HepG2 (cell line): ENCODE measurements around the gene NTF3. TPM values are rescaled to one million over a fixed set of nuclear protein-coding genes. Genes with fewer than 3 reads are reported as not detected.

Experiments used
- ATAC-seq: fragments of 200-7000 bp; cut with Tn5 transposase; 3 replicates; pipeline ENCODE4 v1.9.1; 2020; ENCODE audit warnings: mild to moderate bottlenecking, moderate library complexity
- BruUV-seq: library from RNA; stranded (reverse); fragments of 400-500 nt; replicated peaks from 2 replicates; lab custom pipeline; 2021; lab: Mats Ljungman, UMichigan
- CTCF ChIA-PET: fragments of 300-600 bp; formaldehyde crosslinking; extraction: SDS; loops from one replicate; lab custom pipeline; 2021; ENCODE audit warnings: low total read pairs, inconsistent platforms, low intra/inter-chr PET ratio; lab: Yijun Ruan, JAX
- POLR2A ChIA-PET: fragments of 350-600 bp; sonication (Branson Sonifier 250); formaldehyde crosslinking; loops from one replicate; lab custom pipeline; 2020; ENCODE audit warnings: antibody characterized with exemption, inconsistent platforms; lab: Yijun Ruan, JAX
- DNase-seq: peaks from one replicate; pipeline ENCODE4 v3.0.0-alpha.2; 2015; ENCODE audit warnings: low spot score
- FAIRE-seq: peaks from 3 replicates; lab custom pipeline; 2011; peaks lifted over from hg19 to GRCh38; lab: Jason Lieb, UNC
- H2AFZ ChIP-seq: one replicate; pipeline ENCODE4 v1.6.1; 2011; ENCODE audit warnings: low read length, inconsistent platforms
- H3K27ac ChIP-seq: fragments of 300-600 bp; 3 replicates; pipeline ENCODE4 v1.8.0; 2011; ENCODE audit warnings: mixed run types, mild to moderate bottlenecking, mixed read lengths, low read length, inconsistent platforms; ENCODE audit not compliant: insufficient read depth; ENCODE audit errors: extremely low read length
- H3K27me3 ChIP-seq, 2 experiments: fragments of 200-600 bp in 1 of 2; 2 replicates in 1 of 2; 3 replicates in 1 of 2; pipeline versions ENCODE4 v1.6.0 to v1.8.0; 2011; ENCODE audit warnings: low read length in 2 of 2, mild to moderate bottlenecking in 2 of 2, moderate library complexity in 2 of 2, inconsistent platforms in 1 of 2; ENCODE audit not compliant: insufficient read depth in 2 of 2, control insufficient read depth in 1 of 2
- H3K36me3 ChIP-seq, 2 experiments: fragments of 200-600 bp in 1 of 2; replicated peaks in 1 of 2; 2 replicates in 1 of 2; 3 replicates in 1 of 2; pipeline versions ENCODE4 v1.5.1 to v1.8.0; 2011; ENCODE audit warnings: low read length in 2 of 2, inconsistent platforms in 1 of 2; ENCODE audit not compliant: insufficient read depth in 2 of 2, control insufficient read depth in 1 of 2
- H3K4me1 ChIP-seq: 2 replicates; pipeline ENCODE4 v1.5.1; 2012; ENCODE audit warnings: low read length, inconsistent platforms; ENCODE audit not compliant: insufficient read depth
- H3K4me2 ChIP-seq: 2 replicates; pipeline ENCODE4 v1.6.0; 2011; ENCODE audit warnings: low read depth, low read length, inconsistent platforms
- H3K4me3 ChIP-seq, 3 experiments: fragments of 200-600 bp in 1 of 3; sonication (generic), shearing (Covaris generic) in 1 of 3; replicated peaks in 1 of 3; 2 replicates each; pipeline ENCODE4 v1.5.1; 2011 to 2016; ENCODE audit warnings: low read length in 3 of 3, inconsistent platforms in 2 of 3, low read depth in 2 of 3, mild to moderate bottlenecking in 2 of 3, control low read depth in 1 of 3, mixed read lengths in 1 of 3; ENCODE audit not compliant: insufficient read depth in 1 of 3
- H3K79me2 ChIP-seq: one replicate; pipeline ENCODE4 v1.6.1; 2011; ENCODE audit warnings: low read length, inconsistent platforms; ENCODE audit not compliant: insufficient read depth
- H3K9ac ChIP-seq: 2 replicates; pipeline ENCODE4 v1.6.0; 2011; ENCODE audit warnings: mild to moderate bottlenecking, low read depth, low read length, inconsistent platforms; ENCODE audit not compliant: insufficient read depth
- H3K9me3 ChIP-seq: 2 replicates; pipeline ENCODE4 v1.5.1; 2012; ENCODE audit warnings: mild to moderate bottlenecking, low read length
- H4K20me1 ChIP-seq: 2 replicates; pipeline ENCODE4 v1.6.0; 2011; ENCODE audit warnings: inconsistent platforms, mild to moderate bottlenecking, low read length, moderate library complexity; ENCODE audit not compliant: insufficient read depth
- ATF7-NPFF ChIP-seq: sonication (generic); formaldehyde crosslinking; IDR thresholded peaks from 2 replicates; pipeline ENCODE4 v1.8.1; 2023; ENCODE audit warnings: mild to moderate bottlenecking, low read depth, missing genetic modification reagents, moderate library complexity
- FOXA3 ChIP-seq: IDR thresholded peaks from 2 replicates; pipeline ENCODE4 v1.6.1; 2016; ENCODE audit warnings: missing genetic modification reagents, missing compliant biosample characterization
- FOXK1 ChIP-seq: sonication (generic); formaldehyde crosslinking; IDR thresholded peaks from 2 replicates; pipeline ENCODE4 v1.4.0; 2020; ENCODE audit warnings: low read depth, missing genetic modification reagents, borderline replicate concordance
- NAIF1 ChIP-seq: sonication (generic); formaldehyde crosslinking; IDR thresholded peaks from 2 replicates; pipeline ENCODE4 v1.5.0; 2020; ENCODE audit warnings: mild to moderate bottlenecking, missing genetic modification reagents, borderline replicate concordance
- RAD51 ChIP-seq: fragments of 450-650 bp; IDR thresholded peaks from 2 replicates; pipeline ENCODE4 v1.6.1; 2016; ENCODE audit warnings: borderline replicate concordance
- SAP130 ChIP-seq: IDR thresholded peaks from 2 replicates; pipeline ENCODE4 v1.6.1; 2016; ENCODE audit warnings: low read depth
- U2AF2 ChIP-seq: fragments of 200-400 bp; formaldehyde crosslinking; IDR thresholded peaks from 2 replicates; pipeline ENCODE4 v1.6.1; 2017; ENCODE audit warnings: low read depth, mild to moderate bottlenecking, low read length
- ZMYM2 ChIP-seq: sonication (generic); formaldehyde crosslinking; IDR thresholded peaks from 2 replicates; pipeline ENCODE4 v1.8.0; 2022; ENCODE audit warnings: mild to moderate bottlenecking, missing genetic modification reagents
- ZNF160 ChIP-seq: sonication (generic); formaldehyde crosslinking; IDR thresholded peaks from 2 replicates; pipeline ENCODE4 v1.8.0; 2022; ENCODE audit warnings: mild to moderate bottlenecking, inconsistent platforms, missing genetic modification reagents
- ZNF292 ChIP-seq: sonication (generic); formaldehyde crosslinking; IDR thresholded peaks from 2 replicates; pipeline ENCODE4 v1.8.1; 2022; ENCODE audit warnings: mild to moderate bottlenecking, low read depth, missing genetic modification reagents, borderline replicate concordance
- WGBS: methylation state at CpG from one replicate; pipeline ENCODE4 v1.1.6; 2017; ENCODE audit warnings: low lambda C conversion rate; 5-methylcytosine and 5-hydroxymethylcytosine counted together
- in situ Hi-C: cut with HindIII; loops from 2 replicates; pipeline ENCODE4 v1.10.0; 2017; ENCODE audit warnings: low pct_unique_long_range_greater_than_20kb; ENCODE audit not compliant: extremely low pct_ligation_motif_present
- intact Hi-C: fragments of 100-400 bp; cut with micrococcal nuclease; formaldehyde crosslinking; loops from one replicate; pipeline ENCODE4 v1.10.0; 2022; ENCODE audit not compliant: unreplicated experiment
- polyA plus RNA-seq, 8 experiments: library from polyadenylated mRNA; depleted of rRNA in 3 of 8; stranded (reverse) in 7 of 8; unstranded in 1 of 8; fragments of >200 nt; fragmentation: Illumina TruSeq in 4 of 8; extraction: Trizol in 4 of 8; gene quantifications; 2 replicates each; pipeline versions ENCODE4 v1.2.1 to v1.2.3, GENCODE V29; 2011 to 2016; ENCODE audit warnings: low read depth in 4 of 8, missing spikeins in 1 of 8, mixed read lengths in 1 of 8; ENCODE audit not compliant: insufficient read depth in 1 of 8
- total RNA-seq, 5 experiments: library from RNA; depleted of rRNA; stranded (reverse); fragments of >200 nt; fragmentation: Illumina TruSeq; extraction: Trizol; gene quantifications; 2 replicates each; pipeline ENCODE4 v1.2.3, GENCODE V29; 2016; ENCODE audit warnings: low read depth in 1 of 5
- TF ChIP-seq, protein P1 (sequence below): IDR thresholded peaks from 2 replicates; pipeline ENCODE4 v1.6.1; 2018; ENCODE audit warnings: missing genetic modification reagents
- TF ChIP-seq, protein P2 (sequence below), 2 experiments: sonication (generic) in 1 of 2; formaldehyde crosslinking in 1 of 2; IDR thresholded peaks; 2 replicates each; pipeline versions ENCODE4 v1.6.1 to v1.9.0; 2014 to 2022; ENCODE audit warnings: antibody characterized with exemption in 1 of 2, borderline replicate concordance in 1 of 2, inconsistent platforms in 1 of 2, low read depth in 1 of 2, missing genetic modification reagents in 1 of 2
- TF ChIP-seq, protein P3 (sequence below): sonication (generic); formaldehyde crosslinking; IDR thresholded peaks from 2 replicates; pipeline ENCODE4 v1.8.1; 2023; ENCODE audit warnings: mild to moderate bottlenecking, missing genetic modification reagents

Gene NTF3
- total and polyA plus RNA-seq, 2 of the 13 experiments (the other 11 are each of a cell fraction or from before 2014, with no cell fraction given) = not detected

GRCh38 chr12:5487948-5488625 lies 56.2 kb downstream of the NTF3 start:
- TF ChIP-seq FOXA3 (no peak), ZNF292 (CRISPR knock-in tag) (no peak), ATF7-NPFF (CRISPR knock-in tag) (no peak), ZNF160 (CRISPR knock-in tag) (no peak), U2AF2 (no peak), RAD51 (no peak), SAP130 (CRISPR knock-in tag) (no peak), NAIF1 (CRISPR knock-in tag) (no peak), FOXK1 (CRISPR knock-in tag) (no peak), ZMYM2 (CRISPR knock-in tag) (no peak)
- TF ChIP-seq, protein P1, sequence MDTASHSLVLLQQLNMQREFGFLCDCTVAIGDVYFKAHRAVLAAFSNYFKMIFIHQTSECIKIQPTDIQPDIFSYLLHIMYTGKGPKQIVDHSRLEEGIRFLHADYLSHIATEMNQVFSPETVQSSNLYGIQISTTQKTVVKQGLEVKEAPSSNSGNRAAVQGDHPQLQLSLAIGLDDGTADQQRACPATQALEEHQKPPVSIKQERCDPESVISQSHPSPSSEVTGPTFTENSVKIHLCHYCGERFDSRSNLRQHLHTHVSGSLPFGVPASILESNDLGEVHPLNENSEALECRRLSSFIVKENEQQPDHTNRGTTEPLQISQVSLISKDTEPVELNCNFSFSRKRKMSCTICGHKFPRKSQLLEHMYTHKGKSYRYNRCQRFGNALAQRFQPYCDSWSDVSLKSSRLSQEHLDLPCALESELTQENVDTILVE (CRISPR knock-in tag) = no peak
- TF ChIP-seq, protein P2, sequence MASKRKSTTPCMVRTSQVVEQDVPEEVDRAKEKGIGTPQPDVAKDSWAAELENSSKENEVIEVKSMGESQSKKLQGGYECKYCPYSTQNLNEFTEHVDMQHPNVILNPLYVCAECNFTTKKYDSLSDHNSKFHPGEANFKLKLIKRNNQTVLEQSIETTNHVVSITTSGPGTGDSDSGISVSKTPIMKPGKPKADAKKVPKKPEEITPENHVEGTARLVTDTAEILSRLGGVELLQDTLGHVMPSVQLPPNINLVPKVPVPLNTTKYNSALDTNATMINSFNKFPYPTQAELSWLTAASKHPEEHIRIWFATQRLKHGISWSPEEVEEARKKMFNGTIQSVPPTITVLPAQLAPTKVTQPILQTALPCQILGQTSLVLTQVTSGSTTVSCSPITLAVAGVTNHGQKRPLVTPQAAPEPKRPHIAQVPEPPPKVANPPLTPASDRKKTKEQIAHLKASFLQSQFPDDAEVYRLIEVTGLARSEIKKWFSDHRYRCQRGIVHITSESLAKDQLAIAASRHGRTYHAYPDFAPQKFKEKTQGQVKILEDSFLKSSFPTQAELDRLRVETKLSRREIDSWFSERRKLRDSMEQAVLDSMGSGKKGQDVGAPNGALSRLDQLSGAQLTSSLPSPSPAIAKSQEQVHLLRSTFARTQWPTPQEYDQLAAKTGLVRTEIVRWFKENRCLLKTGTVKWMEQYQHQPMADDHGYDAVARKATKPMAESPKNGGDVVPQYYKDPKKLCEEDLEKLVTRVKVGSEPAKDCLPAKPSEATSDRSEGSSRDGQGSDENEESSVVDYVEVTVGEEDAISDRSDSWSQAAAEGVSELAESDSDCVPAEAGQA (IDR thresholded peaks at IDR 0.05; ENCODE audit: low read depth) = no peak
- TF ChIP-seq, protein P2 (CRISPR knock-in tag; IDR thresholded peaks at IDR 0.05; ENCODE audit: borderline replicate concordance) = no peak
- TF ChIP-seq, protein P3, sequence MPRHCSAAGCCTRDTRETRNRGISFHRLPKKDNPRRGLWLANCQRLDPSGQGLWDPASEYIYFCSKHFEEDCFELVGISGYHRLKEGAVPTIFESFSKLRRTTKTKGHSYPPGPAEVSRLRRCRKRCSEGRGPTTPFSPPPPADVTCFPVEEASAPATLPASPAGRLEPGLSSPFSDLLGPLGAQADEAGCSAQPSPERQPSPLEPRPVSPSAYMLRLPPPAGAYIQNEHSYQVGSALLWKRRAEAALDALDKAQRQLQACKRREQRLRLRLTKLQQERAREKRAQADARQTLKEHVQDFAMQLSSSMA (CRISPR knock-in tag) = no peak
- ChIA-PET POLR2A (no interaction called here), CTCF (no interaction called here)
- Histone ChIP-seq H3K27ac (no peak overlapping the region), H2AFZ (no peak overlapping the region), H3K4me1 (no peaks in the 10 kb centered on the region), H3K27me3 (no peaks in the 10 kb centered on the region; a peak in 2 of 5 replicates), H3K79me2 (no peaks in the 10 kb centered on the region), H4K20me1 (no peaks in the 10 kb centered on the region), H3K4me2 (no peak overlapping the region), H3K4me3 (no peak overlapping the region), H3K9ac (no peak overlapping the region), H3K9me3 (no peaks in the 10 kb centered on the region), H3K36me3 (no peaks in the 10 kb centered on the region)
- intact Hi-C loops = no loop called here
- 50% methylated on average over 6 of the region's 6 CpGs for WGBS
- FAIRE-seq = no peak
- in situ Hi-C loops = no loop called here
- BruUV-seq = no TSS peak
- no peak for ATAC-seq
- DNase-seq = no peak
